K562 (cell line): ENCODE measurements around the gene ROBO2. TPM values are rescaled to one million over a fixed set of nuclear protein-coding genes. Genes with fewer than 3 reads are reported as not detected.

Experiments used
- ATAC-seq: fragments of 200-7000 bp; cut with Tn5 transposase; 3 replicates; pipeline ENCODE4 v1.9.1; 2020; ENCODE audit warnings: moderate library complexity
- BruUV-seq: library from RNA; stranded (reverse); fragments of 400-500 nt; replicated peaks from 2 replicates; lab custom pipeline; 2021; lab: Mats Ljungman, UMichigan
- CTCF ChIA-PET: fragments of 300-600 bp; formaldehyde crosslinking; extraction: SDS; loops from one replicate; lab custom pipeline; 2021; ENCODE audit warnings: low intra/inter-chr PET ratio; lab: Yijun Ruan, JAX
- POLR2A ChIA-PET: fragments of 300-600, 350-650 bp; sonication (Branson Sonifier 250); formaldehyde crosslinking; extraction: SDS; loops from one replicate; lab custom pipeline; 2021; ENCODE audit warnings: antibody characterized with exemption, inconsistent platforms; lab: Yijun Ruan, JAX
- DNase-seq, 4 experiments: peaks; one replicate each; pipeline versions ENCODE4 v3.0.0 to v3.0.0-alpha.2; 2011 to 2018; ENCODE audit warnings: low spot score in 3 of 4, mixed read lengths in 3 of 4; ENCODE audit errors: extremely low read depth in 1 of 4
- FAIRE-seq: peaks from 2 replicates; lab custom pipeline; 2011; peaks lifted over from hg19 to GRCh38; lab: Jason Lieb, UNC
- H2AFZ ChIP-seq: 2 replicates; pipeline ENCODE4 v1.6.0; 2011; ENCODE audit warnings: low read depth, low read length, control low read depth, inconsistent platforms
- H3K27ac ChIP-seq: fragments of 200-600 bp; 3 replicates; pipeline ENCODE4 v1.8.0; 2011; ENCODE audit warnings: low read depth, mild to moderate bottlenecking, control low read depth, inconsistent platforms, low read length, moderate library complexity, mixed read lengths; ENCODE audit errors: extremely low read depth
- H3K27me3 ChIP-seq, 2 experiments: fragments of 300-600 bp in 1 of 2; 2 replicates in 1 of 2; 3 replicates in 1 of 2; pipeline versions ENCODE4 v1.6.0 to v1.8.0; 2011; ENCODE audit warnings: inconsistent platforms in 2 of 2, low read length in 2 of 2, mild to moderate bottlenecking in 1 of 2, mixed read lengths in 1 of 2, moderate library complexity in 1 of 2; ENCODE audit not compliant: control insufficient read depth in 2 of 2, insufficient read depth in 2 of 2
- H3K36me3 ChIP-seq: fragments of 300-600 bp; 3 replicates; pipeline ENCODE4 v1.8.0; 2011; ENCODE audit warnings: mild to moderate bottlenecking, low read length, inconsistent platforms; ENCODE audit not compliant: control insufficient read depth, insufficient read depth
- H3K4me1 ChIP-seq, 2 experiments: fragments of 200-600 bp in 1 of 2; replicated peaks in 1 of 2; 2 replicates in 1 of 2; 3 replicates in 1 of 2; pipeline versions ENCODE4 v1.5.1 to v1.8.0; 2011; ENCODE audit warnings: inconsistent platforms in 2 of 2, low read length in 2 of 2, mild to moderate bottlenecking in 1 of 2, mixed read lengths in 1 of 2, moderate library complexity in 1 of 2; ENCODE audit not compliant: control insufficient read depth in 2 of 2, insufficient read depth in 2 of 2
- H3K4me2 ChIP-seq: 2 replicates; pipeline ENCODE4 v1.6.1; 2011; ENCODE audit warnings: low read length, control low read depth, inconsistent platforms, mixed read lengths; ENCODE audit not compliant: insufficient read depth
- H3K4me3 ChIP-seq: fragments of 200-600 bp; sonication (generic), shearing (Covaris generic); 2 replicates; pipeline ENCODE4 v1.5.1; 2016; ENCODE audit warnings: control low read depth, inconsistent platforms
- H3K79me2 ChIP-seq: fragments of 200-600 bp; 3 replicates; pipeline ENCODE4 v1.8.0; 2011; ENCODE audit warnings: low read length, inconsistent platforms; ENCODE audit not compliant: control insufficient read depth, insufficient read depth
- H3K9ac ChIP-seq, 2 experiments: 2 replicates each; pipeline versions ENCODE4 v1.6.0 to v1.6.1; 2011; ENCODE audit warnings: low read depth in 2 of 2, low read length in 2 of 2, control low read depth in 1 of 2, inconsistent platforms in 1 of 2, mild to moderate bottlenecking in 1 of 2, mixed read lengths in 1 of 2; ENCODE audit not compliant: insufficient read depth in 1 of 2
- H3K9me1 ChIP-seq: one replicate; pipeline ENCODE4 v1.6.0; 2011; ENCODE audit warnings: inconsistent platforms, mild to moderate bottlenecking, low read length, moderate library complexity; ENCODE audit not compliant: control insufficient read depth, insufficient read depth
- H3K9me3 ChIP-seq: replicated peaks from 2 replicates; pipeline ENCODE4 v1.5.1; 2011; ENCODE audit warnings: low read depth, low read length, inconsistent platforms; ENCODE audit not compliant: control insufficient read depth, insufficient read depth
- H4K20me1 ChIP-seq: replicated peaks from 2 replicates; pipeline ENCODE4 v1.6.1; 2011; ENCODE audit warnings: low read length, inconsistent platforms, mixed read lengths; ENCODE audit not compliant: control insufficient read depth, insufficient read depth
- CREB3L1 ChIP-seq: fragments of 450-650 bp; IDR thresholded peaks from 2 replicates; pipeline ENCODE4 v1.6.1; 2014; ENCODE audit warnings: low read depth, mild to moderate bottlenecking, moderate library complexity, borderline replicate concordance
- MCM5 ChIP-seq: fragments of 450-650 bp; IDR thresholded peaks from 2 replicates; pipeline ENCODE4 v1.6.1; 2016; ENCODE audit warnings: low read depth
- MYC ChIP-seq, 2 experiments: fragments of 250-450 bp in 1 of 2; sonication (Bioruptor Pico) in 1 of 2; IDR thresholded peaks; 2 replicates each; pipeline versions ENCODE4 v1.5.1 to v1.6.1; 2012 to 2021; ENCODE audit warnings: low read depth in 2 of 2, borderline replicate concordance in 1 of 2, improper control_type of control experiment in 1 of 2, low read length in 1 of 2, mild to moderate bottlenecking in 1 of 2, moderate library complexity in 1 of 2
- PKNOX1 ChIP-seq: fragments of 450-650 bp; IDR thresholded peaks from 2 replicates; pipeline ENCODE4 v1.6.1; 2016
- RBM15 ChIP-seq: fragments of 200-400 bp; formaldehyde crosslinking; IDR thresholded peaks from 2 replicates; pipeline ENCODE4 v1.6.1; 2018; ENCODE audit warnings: mild to moderate bottlenecking, low read length, moderate library complexity; ENCODE audit not compliant: insufficient read depth
- SP2 ChIP-seq: IDR thresholded peaks from 2 replicates; pipeline ENCODE4 v1.6.1; 2011; ENCODE audit warnings: mild to moderate bottlenecking, low read depth, low read length, moderate library complexity; ENCODE audit not compliant: poor library complexity, severe bottlenecking; ENCODE audit errors: extremely low read depth
- ZBTB33 ChIP-seq: sonication (generic); formaldehyde crosslinking; IDR thresholded peaks from 2 replicates; pipeline ENCODE4 v1.8.1; 2023; ENCODE audit warnings: mild to moderate bottlenecking, missing genetic modification reagents
- ZNF695 ChIP-seq: fragments of 450-650 bp; formaldehyde crosslinking; IDR thresholded peaks from 2 replicates; pipeline ENCODE4 v1.4.0; 2020; ENCODE audit warnings: mild to moderate bottlenecking, moderate library complexity
- WGBS: fragments of 100-300 bp; shearing (Covaris generic); methylation state at CpG from one replicate; pipeline ENCODE4 v1.1.6; 2016; ENCODE audit warnings: low coverage, mixed read lengths; ENCODE audit not compliant: insufficient coverage; ENCODE audit errors: missing lambda C conversion rate; 5-methylcytosine and 5-hydroxymethylcytosine counted together
- in situ Hi-C: fragments of 300-500 bp; cut with MboI; formaldehyde crosslinking; loops from 4 replicates; pipeline ENCODE4 v1.15.0; 2018; ENCODE audit warnings: inconsistent platforms, mixed read lengths
- intact Hi-C: fragments of 100-400 bp; cut with micrococcal nuclease; formaldehyde crosslinking; loops from 2 replicates; pipeline ENCODE4 v1.14.2; 2022
- polyA plus RNA-seq, 8 experiments: library from polyadenylated mRNA; depleted of rRNA in 4 of 8; stranded (reverse) in 5 of 8; unstranded in 3 of 8; fragments of >200 nt; fragmentation: Nextera tagmentation in 2 of 8; fragmentation: Illumina TruSeq in 1 of 8; extraction: Ambion mirVana in 2 of 8; extraction: Trizol in 1 of 8; gene quantifications; 2 replicates each; pipeline versions ENCODE4 v1.2.1 to v1.2.3, GENCODE V29; 2011 to 2014; ENCODE audit warnings: inconsistent platforms in 1 of 8, missing spikeins in 1 of 8
- total RNA-seq, 7 experiments: library from RNA; depleted of rRNA in 6 of 7; stranded (reverse); fragments of >200 nt in 6 of 7; fragmentation: Illumina TruSeq in 2 of 7; extraction: Trizol in 2 of 7; gene quantifications; 2 replicates each; pipeline versions ENCODE4 v1.2.1 to v1.2.3, GENCODE V29; 2011 to 2021; ENCODE audit warnings: low replicate concordance in 1 of 7

Gene ROBO2
- total and polyA plus RNA-seq, 9 of the 15 experiments (the other 6 are each of a cell fraction or from before 2014, with no cell fraction given) = 0.84 to 3.0 (median 1.7) TPM

GRCh38 chr3:77248420-77248819, 208.5 kb downstream of the ROBO2 start:
- H3K4me1 ChIP-seq = no peaks in the 10 kb centered on the region; a peak in 1 of 5 replicates
- intact Hi-C loops = no loop called here
- no peaks in the 10 kb centered on the region for H3K27me3 ChIP-seq
- 64% methylated on average over 9 of the region's 17 CpGs for WGBS
- H3K27ac ChIP-seq = no peak overlapping the region
- POLR2A ChIA-PET = interaction anchor here (0.6 kb wide), 1 partner anchor 212 kb away, joined by 4 read pairs; no protein-coding TSS in a partner anchor
- no peak for ATAC-seq
- H3K79me2 ChIP-seq = no peaks in the 10 kb centered on the region
- CTCF ChIA-PET = no interaction called here
- no peak overlapping the region for H3K9ac ChIP-seq
- no peak for DNase-seq
- no peak overlapping the region for H3K4me2 ChIP-seq
- H3K4me3 ChIP-seq = no peak overlapping the region
- no peaks in the 10 kb centered on the region for H4K20me1 ChIP-seq
- H3K9me1 ChIP-seq = no peaks in the 10 kb centered on the region
- peak; percentile 30; the same call in 1 of the 2 replicates for TF ChIP-seq ZBTB33
- no peak for TF ChIP-seq ZNF695 (CRISPR knock-in tag)
- no TSS peak for BruUV-seq
- in situ Hi-C loops = no loop called here
- no peaks in the 10 kb centered on the region for H3K36me3 ChIP-seq
- H2AFZ ChIP-seq = no peak overlapping the region
- FAIRE-seq = no peak
- H3K9me3 ChIP-seq = no peaks in the 10 kb centered on the region

- no peaks in the 10 kb centered on the region; a peak in 1 of 5 replicates for H3K4me1 ChIP-seq
- no peak overlapping the region for H3K9ac ChIP-seq
- TF ChIP-seq CREB3L1 = no peak
- TF ChIP-seq MCM5 = no peak
- no peak for TF ChIP-seq RBM15
- TF ChIP-seq PKNOX1 = no peak
- TF ChIP-seq MYC (IDR thresholded peaks at IDR 0.05; ENCODE audit: low read depth, low read length) = no peak
- no peak for TF ChIP-seq MYC (CRISPR knock-in tag; IDR thresholded peaks at IDR 0.05; ENCODE audit: borderline replicate concordance, low read depth)
- TF ChIP-seq SP2 = no peak
Observed at GRCh38 chr3:77251136-77251535, 211.2 kb downstream of the ROBO2 start.

More at GRCh38 chr3:77251136-77251535, 211.2 kb downstream of the ROBO2 start:
- no peak overlapping the region for H3K27ac ChIP-seq
- intact Hi-C loops (no loop called here), in situ Hi-C loops (loop anchor here (5.0 kb wide), 1 partner anchor 214 kb away; no protein-coding TSS in a partner anchor)
- no peak overlapping the region for H3K4me2 ChIP-seq
- POLR2A ChIA-PET = interaction anchor here (0.8 to 1.4 kb wide), 2 partner anchors 21 to 56 kb away, joined by 3 read pairs; no protein-coding TSS in a partner anchor
- H3K4me3 ChIP-seq = no peak overlapping the region
- no peaks in the 10 kb centered on the region for H3K9me3 ChIP-seq
- FAIRE-seq = no peak
- no peak overlapping the region for H2AFZ ChIP-seq
- CTCF ChIA-PET = no interaction called here
- ATAC-seq = no peak
- no peaks in the 10 kb centered on the region for H3K27me3 ChIP-seq
- 6% methylated on average over 5 of the region's 7 CpGs for WGBS
- no peaks in the 10 kb centered on the region for H4K20me1 ChIP-seq
- DNase-seq = no peak
- H3K9me1 ChIP-seq = no peaks in the 10 kb centered on the region
- H3K36me3 ChIP-seq = no peaks in the 10 kb centered on the region
- no TSS peak for BruUV-seq
- H3K79me2 ChIP-seq = no peaks in the 10 kb centered on the region
